Neural progenitor cell (in vitro differentiated cells): ENCODE results near the gene TSBP1. TPM values are rescaled to one million over a fixed set of nuclear protein-coding genes. Genes with fewer than 3 reads are reported as not detected.

Experiments used
- DNase-seq: peaks from one replicate; pipeline ENCODE4 v3.0.0-alpha.2; 2016; ENCODE audit warnings: low spot score
- H2AFZ ChIP-seq: fragments of 200-600 bp; sonication (generic); replicated peaks from 2 replicates; pipeline ENCODE4 v1.6.1; 2016; ENCODE audit warnings: antibody characterized with exemption
- H3F3A ChIP-seq: fragments of 200-600 bp; sonication (generic); 2 replicates; pipeline ENCODE4 v1.6.1; 2016; ENCODE audit warnings: antibody characterized with exemption, low read depth
- H3K27ac ChIP-seq: fragments of 200-600 bp; sonication (generic); 2 replicates; pipeline ENCODE4 v1.5.1; 2016; ENCODE audit warnings: mild to moderate bottlenecking
- H3K27me3 ChIP-seq: fragments of 200-600 bp; sonication (generic); 2 replicates; pipeline ENCODE4 v1.6.1; 2016; ENCODE audit warnings: mild to moderate bottlenecking, moderate library complexity
- H3K36me3 ChIP-seq: fragments of 200-600 bp; sonication (generic); 2 replicates; pipeline ENCODE4 v1.5.1; 2016
- H3K4me1 ChIP-seq: fragments of 200-600 bp; sonication (generic); 2 replicates; pipeline ENCODE4 v1.6.1; 2016; ENCODE audit warnings: mixed run types
- H3K4me2 ChIP-seq: fragments of 200-600 bp; sonication (generic); 2 replicates; pipeline ENCODE4 v1.6.1; 2016
- H3K4me3 ChIP-seq: fragments of 200-600 bp; sonication (generic); 2 replicates; pipeline ENCODE4 v1.5.1; 2016
- H3K79me2 ChIP-seq: fragments of 200-600 bp; sonication (generic); 2 replicates; pipeline ENCODE4 v1.6.1; 2016; ENCODE audit warnings: low read depth
- H3K9ac ChIP-seq: fragments of 200-600 bp; sonication (generic); 2 replicates; pipeline ENCODE4 v1.6.1; 2016
- H3K9me3 ChIP-seq: fragments of 200-600 bp; sonication (generic); 2 replicates; pipeline ENCODE4 v1.5.1; 2016; ENCODE audit warnings: low read depth
- H4K20me1 ChIP-seq: fragments of 200-600 bp; sonication (generic); 2 replicates; pipeline ENCODE4 v1.6.1; 2016; ENCODE audit warnings: low read depth
- H3K27ac Mint-ChIP-seq: 3 replicates; pipeline ENCODE4 v1.8.0; 2021; ENCODE audit warnings: mixed read lengths
- H3K27me3 Mint-ChIP-seq: 2 replicates; pipeline ENCODE4 v1.8.0; 2022; ENCODE audit warnings: low read depth, mild to moderate bottlenecking, inconsistent platforms, moderate library complexity, mixed read lengths; ENCODE audit not compliant: insufficient read depth
- H3K36me3 Mint-ChIP-seq: 3 replicates; pipeline ENCODE4 v1.8.0; 2021; ENCODE audit warnings: mixed read lengths
- H3K4me1 Mint-ChIP-seq: 3 replicates; pipeline ENCODE4 v1.8.0; 2021; ENCODE audit warnings: mixed read lengths
- H3K4me3 Mint-ChIP-seq: 3 replicates; pipeline ENCODE4 v1.8.0; 2021; ENCODE audit warnings: mild to moderate bottlenecking, moderate library complexity, mixed read lengths
- H3K9me3 Mint-ChIP-seq: 3 replicates; pipeline ENCODE4 v1.8.0; 2020; ENCODE audit warnings: mixed read lengths
- CTCF ChIP-seq: fragments of 200-600 bp; sonication (generic); IDR thresholded peaks from 2 replicates; pipeline ENCODE4 v1.5.1; 2017; ENCODE audit warnings: antibody characterized with exemption, mild to moderate bottlenecking
- EZH2 ChIP-seq: fragments of 200-600 bp; sonication (generic); IDR thresholded peaks from 2 replicates; pipeline ENCODE4 v1.6.1; 2017; ENCODE audit warnings: antibody characterized with exemption, mild to moderate bottlenecking, moderate library complexity
- EZH2phosphoT487 ChIP-seq: fragments of 200-600 bp; sonication (generic); IDR thresholded peaks from 2 replicates; pipeline ENCODE4 v1.6.1; 2017; ENCODE audit warnings: antibody characterized with exemption
- total RNA-seq: library from RNA; depleted of rRNA; stranded (reverse); fragments of >200 nt; gene quantifications from 2 replicates; pipeline ENCODE4 v1.2.3, GENCODE V29; 2015; ENCODE audit warnings: low replicate concordance

Gene TSBP1
- total RNA-seq, 1 donor from 2014 or later: not detected

DNA sequence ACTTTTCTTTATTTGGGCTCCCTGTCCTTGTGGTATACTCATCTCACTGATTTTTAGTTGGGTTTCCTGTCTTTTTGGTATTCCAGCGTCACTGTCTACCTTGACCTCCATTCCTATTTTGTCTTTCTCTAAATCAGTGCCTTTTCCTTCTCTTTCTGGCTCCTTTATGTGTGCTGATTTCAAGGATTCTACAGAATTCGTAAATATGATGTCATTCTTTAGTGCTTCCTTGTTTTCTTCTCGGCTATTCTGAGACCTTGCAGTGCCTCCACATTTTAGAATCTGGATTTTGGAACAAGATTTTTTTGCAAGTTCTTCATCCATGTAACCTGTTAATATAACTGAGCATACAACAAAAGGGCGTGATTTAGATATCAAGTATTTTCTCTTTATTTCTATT lies 78.0 kb downstream of the TSBP1 start:
- no peaks in the 10 kb centered on the region for H3K9me3 Mint-ChIP-seq
- Histone ChIP-seq H3K27ac (no peak overlapping the region), H4K20me1 (no peaks in the 10 kb centered on the region), H3F3A (no peaks in the 10 kb centered on the region), H2AFZ (no peak overlapping the region), H3K36me3 (no peaks in the 10 kb centered on the region), H3K4me3 (no peak overlapping the region), H3K79me2 (no peaks in the 10 kb centered on the region), H3K9ac (no peak overlapping the region), H3K4me1 (no peaks in the 10 kb centered on the region), H3K27me3 (no peaks in the 10 kb centered on the region), H3K9me3 (no peaks in the 10 kb centered on the region), H3K4me2 (no peak overlapping the region)
- DNase-seq: no peak
- no peaks in the 10 kb centered on the region for H3K4me1 Mint-ChIP-seq
- no peak overlapping the region for H3K4me3 Mint-ChIP-seq
- TF ChIP-seq EZH2phosphoT487 (no peak), CTCF (no peak), EZH2 (no peak)
- H3K36me3 Mint-ChIP-seq: no peaks in the 10 kb centered on the region
- peaks cover 3% of the 10 kb centered on the region for H3K27me3 Mint-ChIP-seq
- no peak overlapping the region for H3K27ac Mint-ChIP-seq

DNA sequence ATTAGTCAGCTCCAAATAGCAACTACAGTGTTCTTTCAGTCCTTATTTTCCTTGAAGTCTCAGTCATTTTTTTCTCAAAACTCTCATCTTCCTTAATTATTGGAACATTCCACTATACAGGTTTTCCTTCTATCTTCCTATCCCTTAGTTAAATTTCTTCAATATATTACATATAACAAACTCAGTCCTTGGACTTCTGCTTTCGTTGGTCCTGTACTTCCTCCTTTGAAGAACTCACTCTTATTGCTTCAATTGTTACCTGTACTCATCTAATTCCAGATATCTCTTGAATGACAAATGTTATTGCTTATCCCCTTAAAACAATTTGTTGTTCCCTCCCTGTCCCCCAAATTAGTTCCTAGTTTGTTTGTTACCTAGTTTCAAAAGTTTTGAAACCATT lies 80.2 kb downstream of the TSBP1 start:
- Mint-ChIP-seq H3K4me3 (no peak overlapping the region), H3K9me3 (no peaks in the 10 kb centered on the region), H3K27me3 (peaks cover 3% of the 10 kb centered on the region), H3K36me3 (no peaks in the 10 kb centered on the region), H3K4me1 (no peaks in the 10 kb centered on the region), H3K27ac (no peak overlapping the region)
- Histone ChIP-seq H2AFZ (no peak overlapping the region), H3K27ac (no peak overlapping the region), H3K9me3 (no peaks in the 10 kb centered on the region), H3K27me3 (no peaks in the 10 kb centered on the region), H3K9ac (no peak overlapping the region), H3K36me3 (no peaks in the 10 kb centered on the region), H4K20me1 (no peaks in the 10 kb centered on the region), H3K4me2 (no peak overlapping the region), H3K4me3 (no peak overlapping the region), H3K4me1 (no peaks in the 10 kb centered on the region), H3K79me2 (no peaks in the 10 kb centered on the region), H3F3A (no peaks in the 10 kb centered on the region)
- no peak for TF ChIP-seq EZH2phosphoT487
- TF ChIP-seq CTCF: no peak
- no peak for TF ChIP-seq EZH2
- no peak for DNase-seq

DNA sequence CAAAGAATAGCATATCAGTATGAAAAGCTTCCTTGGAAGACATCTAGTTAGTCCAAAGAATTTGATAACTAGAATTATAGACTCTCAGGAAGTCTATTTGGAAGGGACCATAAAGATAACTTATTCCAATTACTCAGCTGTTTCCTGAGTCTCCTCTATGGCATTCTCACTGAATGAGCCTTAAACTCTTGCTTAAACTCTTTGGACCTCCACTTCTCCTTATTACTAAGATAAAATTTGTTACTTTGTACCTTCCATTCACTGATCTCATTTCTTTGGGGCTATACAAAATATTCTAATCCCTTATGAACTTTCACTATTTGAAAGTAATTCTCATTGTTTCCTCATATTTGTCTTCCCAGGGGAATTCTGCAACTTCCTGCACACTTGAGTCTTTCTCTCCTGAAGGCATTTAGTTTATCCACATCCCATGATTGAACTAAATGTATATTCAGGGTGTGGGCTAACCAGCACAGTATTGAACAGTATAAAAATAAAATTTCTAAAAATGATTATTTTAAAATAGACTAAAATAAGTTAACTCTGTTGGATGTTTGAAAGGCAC lies 80.7 kb downstream of the TSBP1 start:
- H4K20me1 ChIP-seq: no peaks in the 10 kb centered on the region
- TF ChIP-seq EZH2phosphoT487 (no peak), EZH2 (no peak), CTCF (no peak)
- no peaks in the 10 kb centered on the region for H3K4me1 ChIP-seq
- no peaks in the 10 kb centered on the region for H3K9me3 ChIP-seq
- Mint-ChIP-seq H3K9me3 (no peaks in the 10 kb centered on the region), H3K27ac (no peak overlapping the region), H3K4me3 (no peak overlapping the region), H3K36me3 (no peaks in the 10 kb centered on the region), H3K4me1 (no peaks in the 10 kb centered on the region), H3K27me3 (peaks cover 3% of the 10 kb centered on the region)
- H3K27me3 ChIP-seq: no peaks in the 10 kb centered on the region
- H3K27ac ChIP-seq: no peak overlapping the region
- H3F3A ChIP-seq: no peaks in the 10 kb centered on the region
- no peaks in the 10 kb centered on the region for H3K79me2 ChIP-seq
- H3K4me2 ChIP-seq: no peak overlapping the region
- H3K9ac ChIP-seq: no peak overlapping the region
- H3K4me3 ChIP-seq: no peak overlapping the region
- H3K36me3 ChIP-seq: no peaks in the 10 kb centered on the region
- no peak for DNase-seq
- no peak overlapping the region for H2AFZ ChIP-seq
